ENCODE measurements around the gene USH1C. TPM values are rescaled to one million over a fixed set of nuclear protein-coding genes. Genes with fewer than 3 reads are reported as not detected.

The USH1C gene
- total and polyA plus RNA-seq, 4 donors = 0.09 to 1.3 (median 0.75) TPM

- Histone ChIP-seq H3K4me1 (ENCODE audit: control insufficient read depth in 4 of 4, insufficient read depth in 4 of 4, low read length in 3 of 4) (no peaks in the 10 kb centered on the region), H3K36me3 (ENCODE audit: control insufficient read depth in 4 of 4, insufficient read depth in 3 of 4, low read depth in 1 of 4, low read length in 3 of 4) (no peaks in the 10 kb centered on the region), H3K9me3 (ENCODE audit: control insufficient read depth in 4 of 4, low read length in 3 of 4) (no peaks in the 10 kb centered on the region), H3K27ac (ENCODE audit: low read depth in 1 of 2, low read length in 2 of 2) (no peak overlapping the region), H3K27me3 (ENCODE audit: control insufficient read depth in 4 of 4, insufficient read depth in 4 of 4, low read length in 3 of 4) (no peaks in the 10 kb centered on the region), H3K9ac (ENCODE audit: low read depth in 1 of 2, low read length in 2 of 2) (no peak overlapping the region), H3K4me3 (ENCODE audit: low read depth in 1 of 3, low read length in 3 of 3) (no peak overlapping the region)
- no peak for DNase-seq (ENCODE audit: low spot score)
- 88% methylated on average over 8 of the region's 8 CpGs for WGBS
- TF ChIP-seq YY1 (IDR thresholded peaks at IDR 0.05) (no peak), REST (IDR thresholded peaks at IDR 0.05) (no peak), TAF1 (conservative IDR thresholded peaks at IDR 0.05) (no peak), FOXA1 (IDR thresholded peaks at IDR 0.05) (no peak), SP1 (IDR thresholded peaks at IDR 0.05) (no peak), FOXA2 (IDR thresholded peaks at IDR 0.05) (no peak), RXRA (IDR thresholded peaks at IDR 0.05) (no peak), NR2F2 (IDR thresholded peaks at IDR 0.05) (no peak), EGR1 (IDR thresholded peaks at IDR 0.05; ENCODE audit: low read depth in 2 of 2) (no peak), MAX (IDR thresholded peaks at IDR 0.05) (no peak), RAD21 (IDR thresholded peaks at IDR 0.05) (no peak), JUND (IDR thresholded peaks at IDR 0.05) (no peak)
These were observed 95.1 kb downstream of the USH1C start for GRCh38 chr11:17449158-17449557.

GRCh38 chr11:17446482-17446881, 97.7 kb downstream of the USH1C start:
- WGBS = 90% methylated on average over 2 of the region's 2 CpGs
- TF ChIP-seq HNF4A (conservative IDR thresholded peaks at IDR 0.05) (no peak), MAX (IDR thresholded peaks at IDR 0.05) (no peak), ZBTB33 (IDR thresholded peaks at IDR 0.05) (no peak), RXRA (IDR thresholded peaks at IDR 0.05) (no peak), SP1 (IDR thresholded peaks at IDR 0.05) (no peak), GABPA (IDR thresholded peaks at IDR 0.05 in 1 of 2, conservative IDR thresholded peaks at IDR 0.05 in 1 of 2) (no peak), REST (IDR thresholded peaks at IDR 0.05) (no peak), JUND (IDR thresholded peaks at IDR 0.05) (no peak), TAF1 (conservative IDR thresholded peaks at IDR 0.05) (no peak), ATF3 (IDR thresholded peaks at IDR 0.05) (no peak), HNF4G (IDR thresholded peaks at IDR 0.05) (no peak), NR2F2 (IDR thresholded peaks at IDR 0.05) (no peak), EGR1 (IDR thresholded peaks at IDR 0.05; ENCODE audit: low read depth in 2 of 2) (no peak), FOXA1 (IDR thresholded peaks at IDR 0.05) (no peak)
- no peak for DNase-seq (ENCODE audit: low spot score)
- H3K4me3 ChIP-seq (ENCODE audit: low read depth in 1 of 3, low read length in 3 of 3) = no peak overlapping the region
- H3K9ac ChIP-seq (ENCODE audit: low read depth in 1 of 2, low read length in 2 of 2) = no peak overlapping the region
- H3K9me3 ChIP-seq (ENCODE audit: control insufficient read depth in 4 of 4, low read length in 3 of 4) = no peaks in the 10 kb centered on the region
- H3K27ac ChIP-seq (ENCODE audit: low read depth in 1 of 2, low read length in 2 of 2) = no peak overlapping the region
- no peaks in the 10 kb centered on the region for H3K4me1 ChIP-seq (ENCODE audit: control insufficient read depth in 4 of 4, insufficient read depth in 4 of 4, low read length in 3 of 4)
- no peaks in the 10 kb centered on the region for H3K36me3 ChIP-seq (ENCODE audit: control insufficient read depth in 4 of 4, insufficient read depth in 3 of 4, low read depth in 1 of 4, low read length in 3 of 4)
- no peaks in the 10 kb centered on the region for H3K27me3 ChIP-seq (ENCODE audit: control insufficient read depth in 4 of 4, insufficient read depth in 4 of 4, low read length in 3 of 4)
